Adrenal gland (tissue), 12 donors: Measurements from ENCODE around the gene GTF3C5. TPM values are rescaled to one million over a fixed set of nuclear protein-coding genes. Genes with fewer than 3 reads are reported as not detected.

Experiments used
- DNase-seq, 7 donors: peaks; one replicate each; pipeline ENCODE4 v3.0.0-alpha.2; 2019 to 2020
- H3K27ac ChIP-seq, 5 donors: fragments of 200-600 bp; sonication (generic) in 4 of 5; 1 replicate in 3 of 5; 2 replicates in 2 of 5; pipeline versions ENCODE4 v1.5.1 to v1.8.0; 2016 to 2020; ENCODE audit warnings: mild to moderate bottlenecking in 1 of 5
- H3K27me3 ChIP-seq: fragments of 200-600 bp; 2 replicates; pipeline ENCODE4 v1.8.0; 2021
- H3K36me3 ChIP-seq, 2 donors: fragments of 200-600 bp; replicated peaks in 1 of 2; 1 replicate in 1 of 2; 2 replicates in 1 of 2; pipeline versions ENCODE4 v1.5.1 to v1.8.0; 2018 to 2022
- H3K4me1 ChIP-seq, 2 donors: fragments of 200-600 bp; replicated peaks in 1 of 2; 1 replicate in 1 of 2; 2 replicates in 1 of 2; pipeline versions ENCODE4 v1.5.1 to v1.8.0; 2018 to 2021
- H3K4me3 ChIP-seq, 4 donors: fragments of 200-600 bp; sonication (generic) in 3 of 4; one replicate each; pipeline ENCODE4 v1.5.1; 2016 to 2018
- H3K9me3 ChIP-seq, 3 donors: fragments of 200-600 bp; sonication (generic) in 1 of 3; replicated peaks in 1 of 3; 1 replicate in 2 of 3; 2 replicates in 1 of 3; pipeline versions ENCODE4 v1.5.1 to v1.8.0; 2016 to 2021
- POLR2A ChIP-seq, 2 donors: fragments of 450-650 bp; IDR thresholded peaks; one replicate each; pipeline ENCODE4 v1.6.1; 2017; ENCODE audit warnings: antibody characterized with exemption in 2 of 2, mild to moderate bottlenecking in 2 of 2, moderate library complexity in 1 of 2
- WGBS, 4 donors: extraction: QIAGEN DNeasy Blood & Tissue Kit in 2 of 4; methylation state at CpG; one replicate each; pipeline versions ENCODE4 v1.1.5 to v1.1.7; 2013 to 2017; 5-methylcytosine and 5-hydroxymethylcytosine counted together
- intact Hi-C, 2 donors: fragments of 100-400 bp; cut with DNase I; formaldehyde crosslinking; loops; one replicate each; pipeline versions ENCODE4 v1.14.1 to v1.15.0; 2022 to 2023
- polyA plus RNA-seq, 3 donors: library from polyadenylated mRNA; stranded (reverse); fragments of 200-250 nt in 2 of 3; fragments of 350-450 nt in 1 of 3; fragmentation: Illumina TruSeq in 1 of 3; extraction: RNeasy Lipid Tissue Mini Kit (QIAGEN cat#74804) in 1 of 3; gene quantifications; one replicate each; pipeline ENCODE4 v1.2.3, GENCODE V29; 2013 to 2014
- total RNA-seq, 9 donors: library from RNA; depleted of rRNA in 4 of 9; stranded (reverse); fragments of >200 nt in 4 of 9; fragments of 120-200 nt in 1 of 9; fragmentation: NEBNext Ultra II Directional in 1 of 9; extraction: Animal tissue kit (Norgen Biotek cat#: 25700) in 1 of 9; gene quantifications; one replicate each; pipeline versions ENCODE4 v1.1.0 to v1.2.4, GENCODE V29; 2013 to 2023
- TF ChIP-seq, protein P1 (sequence below), 6 experiments: fragments of 450-650 bp in 4 of 6; fragments of 200-600 bp in 2 of 6; sonication (generic) in 1 of 6; IDR thresholded peaks; 1 replicate in 5 of 6; 2 replicates in 1 of 6; pipeline versions ENCODE4 v1.5.1 to v1.8.0; 2016 to 2021; ENCODE audit warnings: antibody characterized with exemption in 6 of 6, mild to moderate bottlenecking in 2 of 6, moderate library complexity in 1 of 6
- donor health status: healthy with polysubstance abuse.
- donor health status: Bipolar disorder and iron deficiency.
- donor health status: DM: yes; HTN: yes; CAD: no.
- donor health status: DM: no; HTN: no; CAD: no.
- donor health status: DM: no; HTN: no; CAD: no.
- donor health status: DM: yes; HTN: yes; CAD: no.

The GTF3C5 gene
- total and polyA plus RNA-seq, 12 donors, result 43.9 to 139 (median 61.5) TPM

DNA sequence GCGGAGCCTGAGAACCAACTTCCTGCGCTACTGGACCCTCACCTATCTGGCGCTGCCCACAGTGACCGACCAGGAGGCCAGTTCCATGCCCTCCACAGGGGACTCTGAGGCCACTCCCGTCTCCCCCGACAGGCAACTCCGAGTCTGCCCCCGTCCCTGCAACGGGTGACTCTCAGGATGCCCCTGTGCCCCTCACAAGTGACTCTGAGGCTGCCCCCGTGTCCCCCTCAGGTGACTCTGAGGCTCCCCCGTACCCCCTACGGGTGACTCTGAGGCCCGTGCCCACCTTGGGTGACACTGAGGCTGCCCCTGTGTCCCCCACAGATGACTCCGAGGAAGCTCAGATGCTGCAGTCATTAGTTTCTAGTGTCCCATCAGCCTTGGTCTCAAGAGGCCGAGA is 56.1 kb downstream of the GTF3C5 start:
- TF ChIP-seq, protein P1, sequence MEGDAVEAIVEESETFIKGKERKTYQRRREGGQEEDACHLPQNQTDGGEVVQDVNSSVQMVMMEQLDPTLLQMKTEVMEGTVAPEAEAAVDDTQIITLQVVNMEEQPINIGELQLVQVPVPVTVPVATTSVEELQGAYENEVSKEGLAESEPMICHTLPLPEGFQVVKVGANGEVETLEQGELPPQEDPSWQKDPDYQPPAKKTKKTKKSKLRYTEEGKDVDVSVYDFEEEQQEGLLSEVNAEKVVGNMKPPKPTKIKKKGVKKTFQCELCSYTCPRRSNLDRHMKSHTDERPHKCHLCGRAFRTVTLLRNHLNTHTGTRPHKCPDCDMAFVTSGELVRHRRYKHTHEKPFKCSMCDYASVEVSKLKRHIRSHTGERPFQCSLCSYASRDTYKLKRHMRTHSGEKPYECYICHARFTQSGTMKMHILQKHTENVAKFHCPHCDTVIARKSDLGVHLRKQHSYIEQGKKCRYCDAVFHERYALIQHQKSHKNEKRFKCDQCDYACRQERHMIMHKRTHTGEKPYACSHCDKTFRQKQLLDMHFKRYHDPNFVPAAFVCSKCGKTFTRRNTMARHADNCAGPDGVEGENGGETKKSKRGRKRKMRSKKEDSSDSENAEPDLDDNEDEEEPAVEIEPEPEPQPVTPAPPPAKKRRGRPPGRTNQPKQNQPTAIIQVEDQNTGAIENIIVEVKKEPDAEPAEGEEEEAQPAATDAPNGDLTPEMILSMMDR (IDR thresholded peaks at IDR 0.05), result no peak
- TF ChIP-seq POLR2A (IDR thresholded peaks at IDR 0.05), result no peak
- DNase-seq, result no peak
- H3K27ac ChIP-seq, result no peak overlapping the region
- H3K36me3 ChIP-seq, result no peaks in the 10 kb centered on the region
- H3K9me3 ChIP-seq, result no peaks in the 10 kb centered on the region
- H3K4me1 ChIP-seq, result no peaks in the 10 kb centered on the region
- intact Hi-C loops, result no loop called here
- no peak overlapping the region for H3K4me3 ChIP-seq
- no peaks in the 10 kb centered on the region for H3K27me3 ChIP-seq
- whole genome bisulfite sequencing, 4 donors, result 67 to 86% (median 85%) methylated on average over 3 to 14 of the region's 15 CpGs

DNA sequence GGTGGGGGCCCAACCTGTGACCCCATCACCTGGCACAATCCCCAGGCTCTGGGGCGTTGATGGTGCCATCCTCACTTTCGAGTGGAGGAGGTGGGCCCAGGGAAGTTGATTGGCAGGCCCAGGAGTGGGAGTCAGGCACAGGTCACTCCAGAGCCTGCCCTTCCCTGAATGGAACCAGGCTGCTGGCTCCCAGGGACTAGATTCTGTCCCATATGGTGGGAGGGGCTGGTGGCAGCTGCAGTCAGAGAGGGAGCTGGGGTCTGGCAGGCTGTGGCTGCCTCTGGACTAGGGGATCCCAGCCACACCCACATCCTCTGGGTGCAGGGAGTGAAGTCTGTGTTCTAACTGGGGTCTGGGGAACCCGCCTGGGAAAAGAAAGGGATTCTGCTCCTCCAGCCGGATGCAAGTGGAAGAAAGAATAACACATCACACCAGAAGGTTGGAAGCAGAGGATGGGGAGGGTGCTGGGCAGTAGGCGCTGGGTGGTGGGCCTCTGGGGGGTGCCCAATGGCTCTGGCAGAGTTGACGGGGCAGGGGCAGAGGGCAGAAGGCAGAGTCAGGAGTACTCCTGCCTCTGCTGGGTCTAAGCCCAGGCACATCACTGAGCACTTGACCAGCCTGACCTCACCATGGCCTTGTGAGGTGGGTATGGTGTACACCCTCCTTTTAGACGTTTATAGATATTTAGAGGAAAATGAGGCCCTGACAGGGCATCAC is 56.8 kb downstream of the GTF3C5 start:
- H3K36me3 ChIP-seq, result no peaks in the 10 kb centered on the region
- no peak overlapping the region for H3K4me3 ChIP-seq
- DNase-seq, result no peak
- no peaks in the 10 kb centered on the region for H3K4me1 ChIP-seq
- H3K9me3 ChIP-seq, result no peaks in the 10 kb centered on the region
- WGBS, 4 donors, result 71 to 81% (median 79%) methylated on average over 7 of the region's 7 CpGs
- TF ChIP-seq POLR2A (IDR thresholded peaks at IDR 0.05), result no peak
- TF ChIP-seq, protein P1 (IDR thresholded peaks at IDR 0.05), result no peak
- no peaks in the 10 kb centered on the region for H3K27me3 ChIP-seq
- intact Hi-C loops, result no loop called here
- H3K27ac ChIP-seq, result no peak overlapping the region

GRCh38 chr9:133088146-133088750 is 57.5 kb downstream of the GTF3C5 start:
- no peaks in the 10 kb centered on the region for H3K9me3 ChIP-seq
- no peaks in the 10 kb centered on the region for H3K27me3 ChIP-seq
- intact Hi-C loops, result no loop called here
- no peak for DNase-seq
- H3K4me1 ChIP-seq, result no peaks in the 10 kb centered on the region
- H3K27ac ChIP-seq, result no peak overlapping the region
- WGBS, 4 donors, result 73 to 98% (median 93%) methylated on average over 3 to 10 of the region's 10 CpGs
- no peaks in the 10 kb centered on the region for H3K36me3 ChIP-seq
- TF ChIP-seq, protein P1 (IDR thresholded peaks at IDR 0.05), result no peak
- no peak for TF ChIP-seq POLR2A (IDR thresholded peaks at IDR 0.05)
- no peak overlapping the region for H3K4me3 ChIP-seq

GRCh38 chr9:133088756-133089155 is 58.0 kb downstream of the GTF3C5 start:
- intact Hi-C loops, result no loop called here
- 92 to 98% (median 94%) methylated on average over 6 to 7 of the region's 7 CpGs for WGBS, 4 donors

More at GRCh38 chr9:133088756-133089155, 58.0 kb downstream of the GTF3C5 start:
- no peak for DNase-seq
- TF ChIP-seq, protein P1 (IDR thresholded peaks at IDR 0.05), result no peak
- no peak for TF ChIP-seq POLR2A (IDR thresholded peaks at IDR 0.05)
- H3K27ac ChIP-seq, result no peak overlapping the region
- no peaks in the 10 kb centered on the region for H3K9me3 ChIP-seq
- H3K4me1 ChIP-seq, result no peaks in the 10 kb centered on the region
- no peaks in the 10 kb centered on the region for H3K36me3 ChIP-seq
- H3K4me3 ChIP-seq, result no peak overlapping the region
- no peaks in the 10 kb centered on the region for H3K27me3 ChIP-seq
